MCF 10A (cell line): Measurements from ENCODE around the gene SLC22A13. TPM values are rescaled to one million over a fixed set of nuclear protein-coding genes. Genes with fewer than 3 reads are reported as not detected.

Experiments
- BruUV-seq: library from RNA; stranded (reverse); fragments of 400-500 nt; replicated peaks from 2 replicates; lab custom pipeline; 2021; lab: Mats Ljungman, UMichigan
- CTCF ChIA-PET: fragments of 300-600 bp; sonication (Branson Sonifier 250); formaldehyde crosslinking; extraction: SDS; loops from one replicate; lab custom pipeline; 2021; ENCODE audit warnings: antibody characterized with exemption, inconsistent platforms; lab: Yijun Ruan, JAX
- POLR2A ChIA-PET: fragments of 300-600, 350-650 bp; sonication (Branson Sonifier 250); formaldehyde crosslinking; extraction: SDS; loops from one replicate; lab custom pipeline; 2020; ENCODE audit warnings: antibody characterized with exemption, inconsistent platforms; lab: Yijun Ruan, JAX
- DNase-seq: peaks from one replicate; pipeline ENCODE4 v3.0.0-alpha.2; 2018; ENCODE audit not compliant: unreplicated experiment
- H3K27ac Mint-ChIP-seq: one replicate; pipeline ENCODE4 v1.8.0; 2022; ENCODE audit warnings: mild to moderate bottlenecking, low read depth, mixed read lengths; ENCODE audit not compliant: unreplicated experiment
- H3K27me3 Mint-ChIP-seq: one replicate; pipeline ENCODE4 v1.8.0; 2022; ENCODE audit warnings: mixed read lengths; ENCODE audit not compliant: insufficient read depth, unreplicated experiment
- H3K36me3 Mint-ChIP-seq: one replicate; pipeline ENCODE4 v1.8.0; 2022; ENCODE audit warnings: mild to moderate bottlenecking, moderate library complexity, mixed read lengths; ENCODE audit not compliant: insufficient read depth, unreplicated experiment
- H3K4me1 Mint-ChIP-seq: one replicate; pipeline ENCODE4 v1.8.0; 2022; ENCODE audit warnings: mixed read lengths; ENCODE audit not compliant: insufficient read depth, unreplicated experiment
- H3K4me3 Mint-ChIP-seq: one replicate; pipeline ENCODE4 v1.8.0; 2022; ENCODE audit warnings: mild to moderate bottlenecking, moderate library complexity, mixed read lengths; ENCODE audit not compliant: unreplicated experiment
- H3K9me3 Mint-ChIP-seq: one replicate; pipeline ENCODE4 v1.8.0; 2022; ENCODE audit warnings: mixed read lengths; ENCODE audit not compliant: unreplicated experiment
- intact Hi-C: fragments of 100-400 bp; cut with micrococcal nuclease; formaldehyde crosslinking; loops from 2 replicates; pipeline ENCODE4 v1.14.1; 2022
- total RNA-seq: library from RNA; stranded (reverse); gene quantifications from 2 replicates; pipeline ENCODE4 v1.2.3, GENCODE V29; 2022
- TF ChIP-seq, protein P1 (sequence below): fragments of 200-600 bp; IDR thresholded peaks from one replicate; pipeline ENCODE4 v1.8.0; 2022; ENCODE audit warnings: antibody characterized with exemption, mild to moderate bottlenecking; ENCODE audit not compliant: unreplicated experiment

SLC22A13 gene
- total RNA-seq, 1 experiment from 2014 or later, result 1.9 TPM

DNA sequence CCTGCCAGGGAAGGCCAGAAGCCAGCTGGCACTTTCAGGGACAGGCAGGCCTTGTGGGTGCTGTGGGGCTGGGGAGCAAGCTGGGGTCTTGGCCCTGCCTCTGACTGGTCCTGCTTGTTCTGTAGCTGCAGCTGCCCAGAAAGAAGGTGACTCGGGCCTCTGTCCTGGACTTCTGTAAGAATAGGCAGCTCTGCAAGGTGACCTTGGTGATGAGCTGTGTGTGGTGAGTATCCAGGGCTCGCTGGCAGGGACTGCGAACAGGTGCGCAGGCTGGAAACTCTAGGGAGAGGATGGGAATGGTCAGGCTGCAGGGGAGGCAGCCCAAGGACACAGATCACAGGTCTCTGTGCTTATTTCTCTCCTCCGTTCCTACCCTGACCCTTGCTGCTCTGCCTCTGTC lies 47.7 kb downstream of the SLC22A13 start:
- Mint-ChIP-seq H3K9me3 (no peaks in the 10 kb centered on the region), H3K27me3 (peaks cover 12% of the 10 kb centered on the region), H3K4me1 (no peaks in the 10 kb centered on the region), H3K36me3 (no peaks in the 10 kb centered on the region), H3K4me3 (no peak overlapping the region), H3K27ac (no peak overlapping the region)
- BruUV-seq, result no TSS peak
- TF ChIP-seq, protein P1, sequence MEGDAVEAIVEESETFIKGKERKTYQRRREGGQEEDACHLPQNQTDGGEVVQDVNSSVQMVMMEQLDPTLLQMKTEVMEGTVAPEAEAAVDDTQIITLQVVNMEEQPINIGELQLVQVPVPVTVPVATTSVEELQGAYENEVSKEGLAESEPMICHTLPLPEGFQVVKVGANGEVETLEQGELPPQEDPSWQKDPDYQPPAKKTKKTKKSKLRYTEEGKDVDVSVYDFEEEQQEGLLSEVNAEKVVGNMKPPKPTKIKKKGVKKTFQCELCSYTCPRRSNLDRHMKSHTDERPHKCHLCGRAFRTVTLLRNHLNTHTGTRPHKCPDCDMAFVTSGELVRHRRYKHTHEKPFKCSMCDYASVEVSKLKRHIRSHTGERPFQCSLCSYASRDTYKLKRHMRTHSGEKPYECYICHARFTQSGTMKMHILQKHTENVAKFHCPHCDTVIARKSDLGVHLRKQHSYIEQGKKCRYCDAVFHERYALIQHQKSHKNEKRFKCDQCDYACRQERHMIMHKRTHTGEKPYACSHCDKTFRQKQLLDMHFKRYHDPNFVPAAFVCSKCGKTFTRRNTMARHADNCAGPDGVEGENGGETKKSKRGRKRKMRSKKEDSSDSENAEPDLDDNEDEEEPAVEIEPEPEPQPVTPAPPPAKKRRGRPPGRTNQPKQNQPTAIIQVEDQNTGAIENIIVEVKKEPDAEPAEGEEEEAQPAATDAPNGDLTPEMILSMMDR, result no peak
- ChIA-PET CTCF (interaction anchor here (0.7 kb wide), 1 partner anchor 1050 kb away, joined by 3 read pairs; no protein-coding TSS in a partner anchor), POLR2A (no interaction called here)
- DNase-seq, result no peak
- intact Hi-C loops, result no loop called here

DNA sequence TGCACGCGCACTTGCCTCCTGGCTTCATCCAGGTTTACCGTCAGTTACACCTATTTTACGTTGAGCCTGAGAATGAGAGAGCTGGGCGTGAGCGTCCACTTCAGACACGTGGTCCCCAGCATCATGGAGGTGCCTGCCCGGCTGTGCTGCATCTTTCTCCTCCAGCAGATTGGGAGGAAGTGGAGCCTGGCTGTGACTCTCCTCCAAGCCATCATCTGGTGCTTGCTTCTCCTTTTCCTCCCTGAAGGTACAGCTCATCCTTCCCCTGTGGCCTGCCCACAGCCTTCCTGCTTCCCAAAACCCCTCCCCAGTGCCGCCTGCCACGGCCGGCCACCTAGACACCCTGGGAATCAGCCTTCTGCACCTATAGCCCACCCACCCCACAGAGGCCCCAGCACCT lies 48.1 kb downstream of the SLC22A13 start:
- Mint-ChIP-seq H3K27ac (no peak overlapping the region), H3K27me3 (peaks cover 11% of the 10 kb centered on the region), H3K4me1 (no peaks in the 10 kb centered on the region), H3K4me3 (no peak overlapping the region), H3K36me3 (no peaks in the 10 kb centered on the region), H3K9me3 (no peaks in the 10 kb centered on the region)
- ChIA-PET CTCF (interaction anchor here (0.7 to 1.0 kb wide), 2 partner anchors 17 to 1049 kb away, joined by 3 read pairs; no protein-coding TSS in a partner anchor), POLR2A (no interaction called here)
- no TSS peak for BruUV-seq
- TF ChIP-seq, protein P1, result no peak
- DNase-seq, result no peak
- intact Hi-C loops, result no loop called here

DNA sequence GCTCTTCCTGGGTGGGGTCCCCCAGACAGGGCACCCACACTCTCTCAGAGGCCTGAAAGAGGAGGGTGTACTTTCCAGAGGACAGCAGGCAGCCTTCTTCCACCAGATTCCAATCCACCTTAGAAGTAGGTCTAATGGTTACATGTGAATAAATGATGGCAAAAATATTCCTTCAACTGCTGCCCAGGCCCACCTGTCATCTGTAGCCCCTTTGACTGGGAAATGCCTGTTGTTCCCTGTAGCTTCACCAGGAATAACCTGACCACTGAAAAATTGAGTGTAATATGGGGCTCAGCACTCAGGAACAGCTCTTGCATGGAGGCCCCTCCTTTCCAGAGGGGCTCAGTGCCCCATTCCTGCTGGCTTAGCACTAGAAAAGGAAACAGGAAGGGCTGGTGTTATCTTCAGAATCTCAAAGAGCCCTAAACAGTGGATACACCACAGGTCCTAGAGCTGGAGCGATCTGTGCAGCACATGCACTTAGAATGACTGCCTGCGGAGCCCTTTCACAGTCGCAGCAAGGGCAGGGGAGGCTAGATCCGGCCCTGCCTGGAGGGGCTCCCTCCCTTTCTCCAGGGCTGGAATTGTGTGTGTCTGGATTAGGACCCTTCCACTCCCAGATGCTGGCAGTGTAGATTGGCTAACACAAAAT lies 48.6 kb downstream of the SLC22A13 start:
- Mint-ChIP-seq H3K36me3 (no peaks in the 10 kb centered on the region), H3K4me1 (no peaks in the 10 kb centered on the region), H3K4me3 (no peak overlapping the region), H3K27ac (no peak overlapping the region), H3K27me3 (peaks cover 6% of the 10 kb centered on the region), H3K9me3 (no peaks in the 10 kb centered on the region)
- intact Hi-C loops, result no loop called here
- TF ChIP-seq, protein P1, result no peak
- ChIA-PET POLR2A (no interaction called here), CTCF (interaction anchor here (0.6 to 1.0 kb wide), 3 partner anchors 16 to 1049 kb away, joined by 3 read pairs; no protein-coding TSS in a partner anchor)
- no TSS peak for BruUV-seq
- no peak for DNase-seq

DNA sequence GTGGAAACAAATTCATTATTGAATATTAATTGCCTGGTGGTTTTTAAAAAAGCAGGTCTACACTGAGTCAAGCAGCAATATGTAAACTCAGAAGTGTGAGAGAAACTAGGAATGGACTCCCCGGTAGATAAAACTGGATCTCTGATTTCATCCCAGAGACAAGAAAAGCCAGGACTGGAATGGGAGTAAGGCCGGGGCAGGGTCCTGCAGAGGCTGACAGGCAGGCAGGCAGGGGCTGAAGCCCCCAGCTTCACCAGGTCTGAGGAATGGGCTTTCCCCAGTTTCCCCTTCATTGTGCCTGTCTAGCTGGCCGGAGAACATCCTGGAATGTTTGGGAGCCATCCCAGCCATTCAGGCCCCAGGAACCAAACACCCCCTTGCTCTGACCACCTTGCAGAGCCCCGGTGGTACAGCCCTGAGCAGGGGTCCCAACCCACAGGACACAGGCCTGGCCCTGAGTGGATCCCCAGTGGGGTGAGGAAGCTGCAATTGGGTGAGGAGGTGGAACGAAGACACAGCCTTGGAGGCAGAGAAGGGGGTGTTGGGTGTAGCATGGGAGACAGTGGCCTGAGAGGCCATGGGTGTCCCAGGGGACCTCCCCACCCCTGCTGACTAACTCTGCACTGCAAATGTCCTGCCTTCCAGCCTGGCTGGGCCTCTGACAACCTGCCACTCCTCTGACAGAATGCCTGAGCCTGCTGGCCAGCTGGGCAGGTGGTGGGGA lies 49.3 kb downstream of the SLC22A13 start:
- CTCF ChIA-PET, result interaction anchor here (0.6 to 1.0 kb wide), 3 partner anchors 11 to 18 kb away, joined by 3 to 4 read pairs (median 3); no protein-coding TSS in a partner anchor

More for the DNA sequence above, 49.3 kb downstream of the SLC22A13 start:
- Mint-ChIP-seq H3K9me3 (no peaks in the 10 kb centered on the region), H3K36me3 (no peaks in the 10 kb centered on the region), H3K27me3 (no peaks in the 10 kb centered on the region), H3K27ac (no peak overlapping the region), H3K4me1 (no peaks in the 10 kb centered on the region), H3K4me3 (no peak overlapping the region)
- DNase-seq, result no peak
- TF ChIP-seq, protein P1, result no peak
- BruUV-seq, result no TSS peak
- POLR2A ChIA-PET, result no interaction called here
- intact Hi-C loops, result no loop called here
